ENCODE measurements around the gene ZNF513. TPM values are rescaled to one million over a fixed set of nuclear protein-coding genes. Genes with fewer than 3 reads are reported as not detected.
A peak's percentile ranks its signal among the peaks of the same experiment; 100 is the strongest.

Gene ZNF513
- total and polyA plus RNA-seq, 2 donors (not counting 1 experiment from before 2014, with no cell fraction given) = 29.0 to 36.8 TPM

- TF ChIP-seq CTCF (IDR thresholded peaks at IDR 0.05) (no peak), EZH2 (IDR thresholded peaks at IDR 0.05; ENCODE audit: borderline replicate concordance, insufficient read depth, low read depth, low read length, poor library complexity, severe bottlenecking) (no peak)
- CTCF ChIA-PET = interaction anchor here (1.1 to 2.1 kb wide), 3 partner anchors 10 to 79 kb away, joined by 3 to 7 read pairs (median 3); partner anchors contain the start of gene NRBP1
Measured at GRCh38 chr2:27381577-27382181, 1.1 kb upstream of the ZNF513 start.

More at GRCh38 chr2:27381577-27382181, 1.1 kb upstream of the ZNF513 start:
- DNase-seq (no peak), ATAC-seq (ENCODE audit: low read depth) (no peak)
- Histone ChIP-seq H3K4me3 (ENCODE audit: control extremely low read depth in 1 of 5, extremely low read depth in 1 of 5, insufficient read depth in 1 of 5, low read depth in 2 of 5, low read length in 4 of 5) (no peak overlapping the region), H3K4me2 (replicated peaks; ENCODE audit: low read depth, low read length, poor library complexity, severe bottlenecking) (no peak overlapping the region), H3K4me1 (ENCODE audit: control insufficient read depth in 2 of 2, insufficient read depth in 2 of 2, low read length in 2 of 2) (peaks cover 16 to 20% of the 10 kb centered on the region in 2 donors), H3K9me3 (ENCODE audit: control extremely low read depth in 1 of 3, control insufficient read depth in 2 of 3, insufficient read depth in 1 of 3, low read length in 2 of 3) (no peaks in the 10 kb centered on the region), H3K27me3 (replicated peaks in 1 of 4; ENCODE audit: control extremely low read depth in 1 of 4, control insufficient read depth in 3 of 4, insufficient read depth in 4 of 4, low read length in 3 of 4) (no peaks in the 10 kb centered on the region), H3K9ac (ENCODE audit: low read length) (no peak overlapping the region), H3K79me2 (ENCODE audit: control insufficient read depth, insufficient read depth, low read length) (peaks cover 36% of the 10 kb centered on the region), H4K20me1 (ENCODE audit: control insufficient read depth, insufficient read depth, low read length, poor library complexity, severe bottlenecking) (peaks cover 23% of the 10 kb centered on the region), H3K36me3 (replicated peaks in 1 of 2; ENCODE audit: control extremely low read depth in 1 of 2, control insufficient read depth in 1 of 2, extremely low read depth in 1 of 2, insufficient read depth in 2 of 2, low read length in 1 of 2) (peaks cover 7 to 61% of the 10 kb centered on the region in 2 experiments), H3K27ac (ENCODE audit: low read length in 2 of 2) (peak overlapping the region in 1 of 2 donors; percentile 94), H2AFZ (ENCODE audit: insufficient read depth, low read depth, low read length, poor library complexity, severe bottlenecking) (peak overlapping the region; percentile 92)
- Mint-ChIP-seq H3K4me3 (peak overlapping the region; percentile 94), H3K9me3 (ENCODE audit: insufficient read depth) (no peaks in the 10 kb centered on the region), H3K27ac (peak overlapping the region; percentile 96), H3K4me1 (peaks cover 30% of the 10 kb centered on the region), H3K27me3 (no peaks in the 10 kb centered on the region)
- WGBS (ENCODE audit: insufficient coverage) = 92% methylated on average over 8 of the region's 10 CpGs
- intact Hi-C loops (cut with micrococcal nuclease) = loop anchor here (2.0 kb wide), 2 partner anchors 47 to 59 kb away; partner anchors contain the start of genes MPV17 and NRBP1
- POLR2A ChIA-PET = no interaction called here
